ENCODE results near the gene PPP1R12B. TPM values are rescaled to one million over a fixed set of nuclear protein-coding genes. Genes with fewer than 3 reads are reported as not detected.
"Not testable (repeated sequence)": the region's sequence is repeated elsewhere in the genome, so short reads cannot be mapped to it uniquely, and the experiment has no call there.

PPP1R12B gene
- total RNA-seq, 1 donor from 2014 or later = 18.2 TPM

- Mint-ChIP-seq H3K9me3 (ENCODE audit: low read depth) (no peaks in the 10 kb centered on the region), H3K27ac (ENCODE audit: unreplicated experiment) (no peak overlapping the region), H3K4me3 (ENCODE audit: unreplicated experiment) (no peak overlapping the region), H3K27me3 (ENCODE audit: low read depth) (no peaks in the 10 kb centered on the region), H3K4me1 (ENCODE audit: low read depth) (peaks cover 32% of the 10 kb centered on the region), H3K36me3 (ENCODE audit: low read depth) (peaks cover 6% of the 10 kb centered on the region)
- TF ChIP-seq CTCF (IDR thresholded peaks at IDR 0.05) = no peak
- no peak for DNase-seq (ENCODE audit: low spot score)
These were observed 168.0 kb downstream of the PPP1R12B start for GRCh38 chr1:202516434-202516877.

- not testable (repeated sequence) for H3K27ac Mint-ChIP-seq (ENCODE audit: unreplicated experiment); H3K9me3 Mint-ChIP-seq (ENCODE audit: low read depth); H3K27me3 Mint-ChIP-seq (ENCODE audit: low read depth); H3K36me3 Mint-ChIP-seq (ENCODE audit: low read depth); DNase-seq (ENCODE audit: low spot score); H3K4me3 Mint-ChIP-seq (ENCODE audit: unreplicated experiment)
- H3K4me1 Mint-ChIP-seq (ENCODE audit: low read depth) = peaks cover 35% of the 10 kb centered on the region
These were observed 168.6 kb downstream of the PPP1R12B start for GRCh38 chr1:202517146-202517545.

DNA sequence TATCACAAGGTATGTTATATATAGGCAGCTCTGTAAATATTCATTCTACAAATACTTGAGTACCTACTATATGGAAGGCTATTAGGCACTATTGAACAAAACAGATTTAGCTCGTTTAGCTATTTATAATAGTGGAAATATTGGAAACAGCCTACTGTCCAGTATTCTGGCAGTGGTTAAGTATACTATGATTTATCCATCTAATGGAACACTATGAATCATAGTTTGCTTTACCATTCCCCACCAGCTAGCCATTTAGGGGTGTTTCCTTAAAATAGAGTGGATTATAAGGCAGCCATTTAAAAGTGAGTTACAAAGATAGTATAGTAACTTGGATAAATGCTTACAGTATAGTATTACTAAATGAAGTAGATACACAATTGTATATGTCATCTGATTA lies 169.7 kb downstream of the PPP1R12B start:
- H3K27ac Mint-ChIP-seq (ENCODE audit: unreplicated experiment); DNase-seq (ENCODE audit: low spot score); H3K4me3 Mint-ChIP-seq (ENCODE audit: unreplicated experiment); H3K27me3 Mint-ChIP-seq (ENCODE audit: low read depth); H3K36me3 Mint-ChIP-seq (ENCODE audit: low read depth); H3K9me3 Mint-ChIP-seq (ENCODE audit: low read depth): not testable (repeated sequence)
- peaks cover 35% of the 10 kb centered on the region for H3K4me1 Mint-ChIP-seq (ENCODE audit: low read depth)

DNA sequence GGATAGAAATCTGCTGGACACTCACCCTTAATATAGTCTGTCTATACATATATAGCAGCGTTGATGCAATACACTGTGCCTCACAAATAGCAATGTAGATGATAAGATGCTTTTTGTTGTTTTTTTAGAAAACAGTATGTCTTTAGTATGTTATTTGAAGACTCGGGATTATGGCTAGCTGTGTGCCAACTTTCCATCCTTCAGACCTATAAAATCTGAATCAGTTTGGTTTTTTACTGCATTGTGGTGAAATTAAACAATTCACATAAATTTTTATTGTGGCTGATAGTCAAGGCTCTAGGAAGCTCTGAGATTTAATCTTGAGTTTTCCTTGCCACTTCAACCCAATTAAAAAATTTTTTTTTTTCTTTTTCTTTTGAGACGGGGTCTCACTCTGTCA lies 170.4 kb downstream of the PPP1R12B start:
- not testable (repeated sequence) for H3K27me3 Mint-ChIP-seq (ENCODE audit: low read depth); H3K9me3 Mint-ChIP-seq (ENCODE audit: low read depth); H3K36me3 Mint-ChIP-seq (ENCODE audit: low read depth); DNase-seq (ENCODE audit: low spot score); H3K4me3 Mint-ChIP-seq (ENCODE audit: unreplicated experiment)
- Mint-ChIP-seq H3K27ac (ENCODE audit: unreplicated experiment) (peak overlapping the region; percentile 66), H3K4me1 (ENCODE audit: low read depth) (peaks cover 35% of the 10 kb centered on the region)

DNA sequence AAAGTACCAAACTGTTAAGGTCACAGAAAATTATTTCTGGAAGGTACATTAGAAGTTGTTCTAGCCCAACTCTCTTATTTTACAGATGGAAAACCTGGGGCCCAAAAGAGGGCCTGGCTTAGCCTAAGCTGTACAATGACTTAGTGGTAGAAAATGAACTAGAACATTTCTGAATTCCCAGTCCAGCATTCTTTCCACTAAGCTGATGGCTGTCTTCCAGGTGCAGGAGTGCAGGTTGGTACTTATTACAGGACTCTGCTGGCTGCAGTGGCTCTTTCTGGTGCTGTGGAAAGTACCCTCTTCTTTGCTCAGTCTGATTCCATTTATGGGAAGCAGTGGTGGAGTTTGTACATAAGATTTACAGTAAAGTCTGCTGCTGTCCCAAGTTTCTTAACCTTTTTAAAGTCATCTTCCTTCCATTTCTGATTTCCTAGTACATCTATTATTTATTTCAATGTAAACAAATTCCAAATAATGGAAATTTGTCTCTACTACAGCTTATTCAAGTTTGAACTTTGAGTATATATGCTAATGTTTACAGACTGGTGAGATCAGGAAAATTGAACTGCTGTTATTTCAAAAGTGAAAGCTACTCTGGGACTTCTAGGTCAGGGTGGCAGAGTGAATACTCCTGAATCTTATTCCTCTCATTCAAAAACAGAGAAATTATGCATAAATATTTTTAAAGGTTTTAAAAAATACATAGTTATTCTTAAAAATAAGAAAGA lies 171.8 kb downstream of the PPP1R12B start:
- Mint-ChIP-seq H3K27ac (ENCODE audit: unreplicated experiment) (peak overlapping the region; percentile 69), H3K4me1 (ENCODE audit: low read depth) (peaks cover 35% of the 10 kb centered on the region)
- not testable (repeated sequence) for H3K27me3 Mint-ChIP-seq (ENCODE audit: low read depth); H3K9me3 Mint-ChIP-seq (ENCODE audit: low read depth); DNase-seq (ENCODE audit: low spot score); H3K4me3 Mint-ChIP-seq (ENCODE audit: unreplicated experiment); H3K36me3 Mint-ChIP-seq (ENCODE audit: low read depth)

- DNase-seq (ENCODE audit: low spot score); H3K27me3 Mint-ChIP-seq (ENCODE audit: low read depth); H3K36me3 Mint-ChIP-seq (ENCODE audit: low read depth); H3K4me3 Mint-ChIP-seq (ENCODE audit: unreplicated experiment); H3K9me3 Mint-ChIP-seq (ENCODE audit: low read depth): not testable (repeated sequence)
- Mint-ChIP-seq H3K4me1 (ENCODE audit: low read depth) (peaks cover 35% of the 10 kb centered on the region), H3K27ac (ENCODE audit: unreplicated experiment) (peak overlapping the region; percentile 18)
These were observed 172.3 kb downstream of the PPP1R12B start for GRCh38 chr1:202520857-202521216.

GRCh38 chr1:202521484-202521883 lies 173.0 kb downstream of the PPP1R12B start:
- not testable (repeated sequence) for H3K36me3 Mint-ChIP-seq (ENCODE audit: low read depth); DNase-seq (ENCODE audit: low spot score); H3K27me3 Mint-ChIP-seq (ENCODE audit: low read depth); H3K9me3 Mint-ChIP-seq (ENCODE audit: low read depth); H3K4me3 Mint-ChIP-seq (ENCODE audit: unreplicated experiment); H3K27ac Mint-ChIP-seq (ENCODE audit: unreplicated experiment)
- H3K4me1 Mint-ChIP-seq (ENCODE audit: low read depth) = peaks cover 35% of the 10 kb centered on the region

GRCh38 chr1:202521886-202522285 lies 173.4 kb downstream of the PPP1R12B start:
- Mint-ChIP-seq H3K4me3 (ENCODE audit: unreplicated experiment) (no peak overlapping the region), H3K36me3 (ENCODE audit: low read depth) (peaks cover 2% of the 10 kb centered on the region), H3K4me1 (ENCODE audit: low read depth) (peaks cover 34% of the 10 kb centered on the region), H3K27ac (ENCODE audit: unreplicated experiment) (no peak overlapping the region), H3K9me3 (ENCODE audit: low read depth) (no peaks in the 10 kb centered on the region), H3K27me3 (ENCODE audit: low read depth) (no peaks in the 10 kb centered on the region)
- no peak for DNase-seq (ENCODE audit: low spot score)
- TF ChIP-seq CTCF (IDR thresholded peaks at IDR 0.05) = no peak

- not testable (repeated sequence) for DNase-seq (ENCODE audit: low spot score); H3K27me3 Mint-ChIP-seq (ENCODE audit: low read depth); H3K36me3 Mint-ChIP-seq (ENCODE audit: low read depth); H3K27ac Mint-ChIP-seq (ENCODE audit: unreplicated experiment); H3K4me3 Mint-ChIP-seq (ENCODE audit: unreplicated experiment); H3K4me1 Mint-ChIP-seq (ENCODE audit: low read depth); H3K9me3 Mint-ChIP-seq (ENCODE audit: low read depth)
These were observed 177.6 kb downstream of the PPP1R12B start for GRCh38 chr1:202526056-202526455.

GRCh38 chr1:202528096-202528722 lies 179.7 kb downstream of the PPP1R12B start:
- DNase-seq (ENCODE audit: low spot score); H3K27me3 Mint-ChIP-seq (ENCODE audit: low read depth); H3K4me1 Mint-ChIP-seq (ENCODE audit: low read depth); H3K27ac Mint-ChIP-seq (ENCODE audit: unreplicated experiment); H3K4me3 Mint-ChIP-seq (ENCODE audit: unreplicated experiment); H3K9me3 Mint-ChIP-seq (ENCODE audit: low read depth); H3K36me3 Mint-ChIP-seq (ENCODE audit: low read depth): not testable (repeated sequence)

GRCh38 chr1:202530686-202531085 lies 182.2 kb downstream of the PPP1R12B start:
- H3K36me3 Mint-ChIP-seq (ENCODE audit: low read depth); H3K4me1 Mint-ChIP-seq (ENCODE audit: low read depth); H3K27ac Mint-ChIP-seq (ENCODE audit: unreplicated experiment); H3K4me3 Mint-ChIP-seq (ENCODE audit: unreplicated experiment); DNase-seq (ENCODE audit: low spot score); H3K27me3 Mint-ChIP-seq (ENCODE audit: low read depth); H3K9me3 Mint-ChIP-seq (ENCODE audit: low read depth): not testable (repeated sequence)

Measured in chondrocyte (in vitro differentiated cells).